ENCODE measurements around the gene KLHDC8A.

KLHDC8A gene

GRCh38 chr1:205345761-205346160, 11.0 kb downstream of the KLHDC8A start:
- DNase-seq (ENCODE audit: extremely low read depth, low read depth) = no peak
- TF ChIP-seq CTCF (IDR thresholded peaks at IDR 0.05; ENCODE audit: low read depth, low read length, missing control alignments) = no peak

GRCh38 chr1:205344066-205344928, 12.4 kb downstream of the KLHDC8A start:
- DNase-seq (ENCODE audit: extremely low read depth, low read depth) = no peak
- peak overlapping the region; percentile 28 for H3K4me3 ChIP-seq (replicated peaks; ENCODE audit: low read depth, low read length)
- no peak for TF ChIP-seq CTCF (IDR thresholded peaks at IDR 0.05; ENCODE audit: low read depth, low read length, missing control alignments)

More at GRCh38 chr1:205345761-205346160, 11.0 kb downstream of the KLHDC8A start:
- no peak overlapping the region for H3K4me3 ChIP-seq (replicated peaks; ENCODE audit: low read depth, low read length)

- no peak for DNase-seq (ENCODE audit: extremely low read depth, low read depth)
- H3K4me3 ChIP-seq (replicated peaks; ENCODE audit: low read depth, low read length) = peak overlapping the region; percentile 28
- peak; percentile 31 for TF ChIP-seq CTCF (IDR thresholded peaks at IDR 0.05; ENCODE audit: low read depth, low read length, missing control alignments)
Measured at GRCh38 chr1:205343431-205344065, 13.2 kb downstream of the KLHDC8A start.

- DNase-seq (ENCODE audit: extremely low read depth, low read depth) = no peak
- no peak overlapping the region for H3K4me3 ChIP-seq (replicated peaks; ENCODE audit: low read depth, low read length)
- no peak for TF ChIP-seq CTCF (IDR thresholded peaks at IDR 0.05; ENCODE audit: low read depth, low read length, missing control alignments)
Measured at GRCh38 chr1:205342986-205343385, 13.7 kb downstream of the KLHDC8A start.

DNA sequence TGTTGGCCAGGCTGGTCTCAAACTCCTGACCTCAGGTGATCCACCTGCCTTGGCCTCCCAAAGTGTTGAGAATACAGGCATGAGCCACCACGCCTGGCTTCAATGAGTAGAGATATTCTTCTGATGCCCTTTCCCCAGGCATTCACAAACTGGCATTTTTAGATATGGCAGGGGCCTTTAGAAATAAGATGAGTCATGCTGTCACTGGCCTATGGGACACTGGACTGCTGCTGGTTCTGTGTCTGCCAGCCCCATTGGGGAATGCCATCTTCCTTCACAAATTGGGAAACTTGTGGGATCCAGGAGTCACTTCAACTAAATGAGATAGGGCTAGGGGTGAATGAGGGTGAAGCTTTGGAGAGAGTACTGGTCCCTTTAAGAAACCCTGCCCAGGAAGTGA, 16.0 kb downstream of the KLHDC8A start:
- DNase-seq (ENCODE audit: extremely low read depth, low read depth) = no peak
- H3K4me3 ChIP-seq (replicated peaks; ENCODE audit: low read depth, low read length) = no peak overlapping the region
- no peak for TF ChIP-seq CTCF (IDR thresholded peaks at IDR 0.05; ENCODE audit: low read depth, low read length, missing control alignments)

- no peak for TF ChIP-seq CTCF (IDR thresholded peaks at IDR 0.05; ENCODE audit: low read depth, low read length, missing control alignments)
- DNase-seq (ENCODE audit: extremely low read depth, low read depth) = no peak
- H3K4me3 ChIP-seq (replicated peaks; ENCODE audit: low read depth, low read length) = no peak overlapping the region
Measured at GRCh38 chr1:205339717-205340116, 17.0 kb downstream of the KLHDC8A start.
